ENCODE data around the gene RNF6. TPM values are rescaled to one million over a fixed set of nuclear protein-coding genes. Genes with fewer than 3 reads are reported as not detected.

Gene RNF6
- polyA plus RNA-seq, 1 of the 3 experiments (the other 2 are of a cell fraction): 13.8 TPM

DNA sequence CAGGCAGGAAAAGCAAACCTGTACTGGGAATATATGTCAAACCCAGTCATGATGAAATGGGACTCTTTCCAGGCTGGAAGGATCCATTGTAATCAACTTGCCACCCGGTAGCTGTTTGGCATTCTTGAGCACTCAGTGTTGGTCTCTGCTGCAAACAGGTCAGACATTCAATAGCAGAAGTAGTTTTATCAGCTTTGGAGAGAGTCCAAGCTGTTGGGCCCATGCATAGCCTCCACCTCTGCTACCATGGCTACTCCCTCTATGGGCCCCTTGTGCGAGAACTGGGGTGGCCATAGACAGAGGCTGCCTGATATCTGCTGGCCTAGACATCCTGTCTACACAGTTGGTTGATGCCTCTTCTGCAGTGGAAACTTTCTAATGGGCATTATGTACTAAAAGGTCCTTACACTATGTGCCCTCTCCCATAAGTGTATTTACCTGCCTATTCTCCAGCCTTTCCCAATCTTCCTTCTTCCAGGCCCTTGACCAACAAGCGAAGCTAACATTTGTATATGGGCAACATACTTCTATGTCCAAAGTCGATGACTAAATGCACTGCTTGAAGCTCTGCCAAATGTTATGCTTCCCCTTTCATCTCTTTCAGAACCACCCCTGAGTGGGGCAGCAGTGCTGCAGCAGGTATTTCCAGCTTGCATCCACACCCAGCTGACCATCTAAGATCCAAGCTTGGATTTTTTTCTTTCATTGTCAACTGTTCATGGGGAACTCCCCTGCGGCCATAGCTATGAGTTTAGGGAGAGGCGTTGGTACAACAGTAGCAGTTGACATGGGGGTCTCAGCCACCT is 5.3 kb upstream of the RNF6 start:
- DNase-seq: no peak
- no peak overlapping the region for H3K4me3 ChIP-seq (ENCODE audit: low read depth in 2 of 2, low read length in 1 of 2)
- WGBS (ENCODE audit: low lambda C conversion rate): 65% methylated on average over 5 of the region's 6 CpGs
- H3K36me3 ChIP-seq (replicated peaks in 1 of 2; ENCODE audit: control insufficient read depth in 1 of 2, insufficient read depth in 2 of 2, low read length in 1 of 2): no peaks in the 10 kb centered on the region
- CTCF ChIA-PET: interaction anchor here (0.8 to 1.2 kb wide), 2 partner anchors 9 to 40 kb away, joined by 3 to 5 read pairs; no protein-coding TSS in a partner anchor
- no peak for TF ChIP-seq FOSL2 (IDR thresholded peaks at IDR 0.05; ENCODE audit: borderline replicate concordance, low read depth)
- no peak for TF ChIP-seq REST (IDR thresholded peaks at IDR 0.05; ENCODE audit: low read depth, low read length)
- TF ChIP-seq NRF1 (IDR thresholded peaks at IDR 0.05; ENCODE audit: low read depth, low read length): no peak
- no peak for TF ChIP-seq RCOR1 (IDR thresholded peaks at IDR 0.05; ENCODE audit: low read length)
- no peak for TF ChIP-seq USF1 (IDR thresholded peaks at IDR 0.05; ENCODE audit: borderline replicate concordance, low read depth)
- TF ChIP-seq FOXJ3 (CRISPR knock-in tag; IDR thresholded peaks at IDR 0.05): no peak
- no peak for TF ChIP-seq SMC3 (IDR thresholded peaks at IDR 0.05; ENCODE audit: low read depth, low read length)
- TF ChIP-seq MAX (IDR thresholded peaks at IDR 0.05; ENCODE audit: low read depth): no peak
- TF ChIP-seq, protein P1, sequence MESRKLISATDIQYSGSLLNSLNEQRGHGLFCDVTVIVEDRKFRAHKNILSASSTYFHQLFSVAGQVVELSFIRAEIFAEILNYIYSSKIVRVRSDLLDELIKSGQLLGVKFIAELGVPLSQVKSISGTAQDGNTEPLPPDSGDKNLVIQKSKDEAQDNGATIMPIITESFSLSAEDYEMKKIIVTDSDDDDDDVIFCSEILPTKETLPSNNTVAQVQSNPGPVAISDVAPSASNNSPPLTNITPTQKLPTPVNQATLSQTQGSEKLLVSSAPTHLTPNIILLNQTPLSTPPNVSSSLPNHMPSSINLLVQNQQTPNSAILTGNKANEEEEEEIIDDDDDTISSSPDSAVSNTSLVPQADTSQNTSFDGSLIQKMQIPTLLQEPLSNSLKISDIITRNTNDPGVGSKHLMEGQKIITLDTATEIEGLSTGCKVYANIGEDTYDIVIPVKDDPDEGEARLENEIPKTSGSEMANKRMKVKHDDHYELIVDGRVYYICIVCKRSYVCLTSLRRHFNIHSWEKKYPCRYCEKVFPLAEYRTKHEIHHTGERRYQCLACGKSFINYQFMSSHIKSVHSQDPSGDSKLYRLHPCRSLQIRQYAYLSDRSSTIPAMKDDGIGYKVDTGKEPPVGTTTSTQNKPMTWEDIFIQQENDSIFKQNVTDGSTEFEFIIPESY (IDR thresholded peaks at IDR 0.05; ENCODE audit: borderline replicate concordance, low read depth): no peak
- TF ChIP-seq GABPA (IDR thresholded peaks at IDR 0.05; ENCODE audit: low read depth): no peak
- H3K27me3 ChIP-seq (ENCODE audit: insufficient read depth): no peaks in the 10 kb centered on the region
- H3K9ac ChIP-seq: no peak overlapping the region
- no peak overlapping the region for H2AFZ ChIP-seq (ENCODE audit: low read depth)
- H3K4me1 ChIP-seq (ENCODE audit: control insufficient read depth in 1 of 2, insufficient read depth in 2 of 2, low read depth in 1 of 2, low read length in 1 of 2): peaks cover 0 to 12% of the 10 kb centered on the region in 2 experiments; a peak in 2 of 4 replicates
- no peaks in the 10 kb centered on the region for H3K9me2 ChIP-seq
- POLR2A ChIA-PET: no interaction called here
- no peak overlapping the region for H3K4me2 ChIP-seq
- peaks cover under 1% of the 10 kb centered on the region for H3F3A ChIP-seq (replicated peaks; ENCODE audit: insufficient read depth)
- H3K79me2 ChIP-seq (ENCODE audit: insufficient read depth): no peaks in the 10 kb centered on the region
- no peak overlapping the region for H3K27ac ChIP-seq (ENCODE audit: low read depth in 2 of 2, low read length in 1 of 2)
- no peaks in the 10 kb centered on the region for H4K20me1 ChIP-seq (ENCODE audit: insufficient read depth)
- H3K9me3 ChIP-seq: no peaks in the 10 kb centered on the region
